Pancreas (tissue), 10 donors: Measurements from ENCODE around the gene RNF212B. TPM values are rescaled to one million over a fixed set of nuclear protein-coding genes. Genes with fewer than 3 reads are reported as not detected.

Source experiments
- ATAC-seq, 4 donors: fragments of 200-7000 bp; cut with Tn5 transposase; one replicate each; pipeline versions ENCODE4 v1.8.0 to v1.9.1; 2020; ENCODE audit warnings: mild to moderate bottlenecking in 4 of 4, moderate library complexity in 4 of 4
- DNase-seq, 6 donors: peaks; one replicate each; pipeline ENCODE4 v3.0.0-alpha.2; 2020
- FAIRE-seq: peaks from 2 replicates; lab custom pipeline; 2012; peaks lifted over from hg19 to GRCh38; lab: Jason Lieb, UNC
- H3K27ac ChIP-seq, 4 donors: fragments of 200-600 bp; sonication (generic); 1 replicate in 3 of 4; 2 replicates in 1 of 4; pipeline versions ENCODE4 v1.5.0 to v1.8.0; 2020
- H3K27me3 ChIP-seq, 4 donors: fragments of 200-600 bp; one replicate each; pipeline ENCODE4 v1.8.0; 2021
- H3K36me3 ChIP-seq, 3 donors: fragments of 200-600 bp; sonication (generic) in 1 of 3; one replicate each; pipeline versions ENCODE4 v1.5.0 to v1.8.0; 2020 to 2021
- H3K4me1 ChIP-seq, 3 donors: fragments of 200-600 bp; one replicate each; pipeline ENCODE4 v1.8.0; 2021
- H3K4me3 ChIP-seq, 4 donors: fragments of 200-600 bp; sonication (generic) in 2 of 4; one replicate each; pipeline versions ENCODE4 v1.5.0 to v1.8.0; 2020 to 2021
- H3K9me3 ChIP-seq, 4 donors: fragments of 200-600 bp; one replicate each; pipeline ENCODE4 v1.8.0; 2021
- WGBS, 2 donors: extraction: QIAGEN DNeasy Blood & Tissue Kit; methylation state at CpG; one replicate each; pipeline ENCODE4 v1.1.7; 2013; 5-methylcytosine and 5-hydroxymethylcytosine counted together
- intact Hi-C, 3 donors: fragments of 100-400 bp; cut with DNase I; formaldehyde crosslinking; loops; one replicate each; pipeline versions ENCODE4 v1.11.1 to v1.14.2; 2022
- polyA plus RNA-seq, 2 donors: library from polyadenylated mRNA; stranded (reverse); fragments of 200-250 nt; gene quantifications; one replicate each; pipeline ENCODE4 v1.2.3, GENCODE V29; 2013
- total RNA-seq, 6 donors: library from RNA; stranded (reverse); fragmentation: NEBNext Ultra II Directional in 4 of 6; extraction: Animal tissue kit (Norgen Biotek cat#: 25700) in 4 of 6; gene quantifications; one replicate each; pipeline versions ENCODE4 v1.2.1 to v1.2.4, GENCODE V29; 2021 to 2023
- TF ChIP-seq, protein P1 (sequence below), 4 donors: fragments of 200-600 bp; sonication (generic) in 3 of 4; IDR thresholded peaks; one replicate each; pipeline versions ENCODE4 v1.5.0 to v1.8.0; 2021; ENCODE audit warnings: antibody characterized with exemption in 4 of 4
- donor health status: healthy with polysubstance abuse.
- donor health status: DM: no; HTN: no; CAD: no; lungs with moderate emphysema.
- donor health status: DM: no; HTN: no; CAD: no.
- donor health status: control.
- donor health status: control.
- donor health status: Bipolar disorder and iron deficiency.
- donor health status: DM: yes; HTN: yes; CAD: no.
- donor health status: DM: no; HTN: no; CAD: no.
- donor health status: DM: no; HTN: no; CAD: no.
- donor health status: DM: yes; HTN: yes; CAD: no.

Gene RNF212B
- total and polyA plus RNA-seq, 8 donors: 0.12 to 0.29 TPM; not detected in 6

GRCh38 chr14:23321572-23322547 is 84.1 kb downstream of the RNF212B start:
- WGBS, 2 donors: 1% methylated on average over 44 to 63 of the region's 64 CpGs
- DNase-seq: peak; percentile 47 to 90 (median 70)
- H3K4me3 ChIP-seq: peak overlapping the region; percentile 76 to 90 (median 86)

More at GRCh38 chr14:23321572-23322547, 84.1 kb downstream of the RNF212B start:
- H3K27ac ChIP-seq: peak overlapping the region; percentile 86 to 95 (median 92)
- H3K36me3 ChIP-seq: peaks cover 0 to 26% (median 13%) of the 10 kb centered on the region in 3 donors
- H3K9me3 ChIP-seq: no peaks in the 10 kb centered on the region
- intact Hi-C loops: no loop called here
- no peak for FAIRE-seq
- ATAC-seq: peak; percentile 16 to 50 (median 38)
- H3K27me3 ChIP-seq: no peaks in the 10 kb centered on the region
- peaks cover 4 to 15% (median 9%) of the 10 kb centered on the region in 3 donors for H3K4me1 ChIP-seq
- TF ChIP-seq, protein P1, sequence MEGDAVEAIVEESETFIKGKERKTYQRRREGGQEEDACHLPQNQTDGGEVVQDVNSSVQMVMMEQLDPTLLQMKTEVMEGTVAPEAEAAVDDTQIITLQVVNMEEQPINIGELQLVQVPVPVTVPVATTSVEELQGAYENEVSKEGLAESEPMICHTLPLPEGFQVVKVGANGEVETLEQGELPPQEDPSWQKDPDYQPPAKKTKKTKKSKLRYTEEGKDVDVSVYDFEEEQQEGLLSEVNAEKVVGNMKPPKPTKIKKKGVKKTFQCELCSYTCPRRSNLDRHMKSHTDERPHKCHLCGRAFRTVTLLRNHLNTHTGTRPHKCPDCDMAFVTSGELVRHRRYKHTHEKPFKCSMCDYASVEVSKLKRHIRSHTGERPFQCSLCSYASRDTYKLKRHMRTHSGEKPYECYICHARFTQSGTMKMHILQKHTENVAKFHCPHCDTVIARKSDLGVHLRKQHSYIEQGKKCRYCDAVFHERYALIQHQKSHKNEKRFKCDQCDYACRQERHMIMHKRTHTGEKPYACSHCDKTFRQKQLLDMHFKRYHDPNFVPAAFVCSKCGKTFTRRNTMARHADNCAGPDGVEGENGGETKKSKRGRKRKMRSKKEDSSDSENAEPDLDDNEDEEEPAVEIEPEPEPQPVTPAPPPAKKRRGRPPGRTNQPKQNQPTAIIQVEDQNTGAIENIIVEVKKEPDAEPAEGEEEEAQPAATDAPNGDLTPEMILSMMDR (IDR thresholded peaks at IDR 0.05): no peak

Other genes starting within 250 kb of the RNF212B start
- 1 to 10 TPM; 4.3 to 7.5 (median 5.4) TPM for gene C14orf93, start 227.8 kb upstream of the RNF212B start, total RNA-seq
- 10 to 100 TPM in 1 of 2 donors, 1 to 10 TPM in 1; 8.3 to 11.3 TPM for gene C14orf93, start 227.8 kb upstream of the RNF212B start, polyA plus RNA-seq
- gene PSMB5, start 203.0 kb upstream of the RNF212B start, total RNA-seq: 10 to 100 TPM; 29.6 to 50.4 (median 45.9) TPM
- gene PSMB5, start 203.0 kb upstream of the RNF212B start, polyA plus RNA-seq: 10 to 100 TPM; 31.8 to 62.9 TPM
- not detected for gene PSMB11, start 195.7 kb upstream of the RNF212B start, total RNA-seq
- under 1 TPM in 1 of 2 donors, not detected in 1; 0.05 TPM for gene PSMB11, start 195.7 kb upstream of the RNF212B start, polyA plus RNA-seq
- 1 to 10 TPM in 5 of 6 donors, under 1 TPM in 1; 0.91 to 3.4 (median 1.3) TPM for gene CDH24, start 180.4 kb upstream of the RNF212B start, total RNA-seq
- gene CDH24, start 180.4 kb upstream of the RNF212B start, polyA plus RNA-seq: 10 to 100 TPM in 1 of 2 donors, 1 to 10 TPM in 1; 9.6 to 11.8 TPM
- 100 to 1,000 TPM in 1 of 6 donors, 10 to 100 TPM in 5; 43.1 to 106 (median 55.9) TPM for gene ACIN1, start 142.8 kb upstream of the RNF212B start, total RNA-seq
- 100 to 1,000 TPM; 134 to 152 TPM for gene ACIN1, start 142.8 kb upstream of the RNF212B start, polyA plus RNA-seq
- gene C14orf119, start 142.4 kb upstream of the RNF212B start, total RNA-seq: 10 to 100 TPM in 4 of 6 donors, 1 to 10 TPM in 2; 7.5 to 22.7 (median 13.6) TPM
- gene C14orf119, start 142.4 kb upstream of the RNF212B start, polyA plus RNA-seq: 10 to 100 TPM; 10.4 to 20.8 TPM
- gene CIROP, start 132.9 kb upstream of the RNF212B start, total RNA-seq: not detected
- gene CIROP, start 132.9 kb upstream of the RNF212B start, polyA plus RNA-seq: not detected
- not detected for gene CEBPE, start 118.7 kb upstream of the RNF212B start, total RNA-seq
- gene CEBPE, start 118.7 kb upstream of the RNF212B start, polyA plus RNA-seq: not detected
- gene SLC7A8, start 54.3 kb upstream of the RNF212B start, total RNA-seq: 10 to 100 TPM; 11.5 to 33.5 (median 23.2) TPM
- gene SLC7A8, start 54.3 kb upstream of the RNF212B start, polyA plus RNA-seq: 10 to 100 TPM; 36.3 to 70.8 TPM
- 10 to 100 TPM in 1 of 6 donors, 1 to 10 TPM in 5; 4.5 to 10.3 (median 6.0) TPM for gene HOMEZ, start 48.2 kb downstream of the RNF212B start, total RNA-seq
- gene HOMEZ, start 48.2 kb downstream of the RNF212B start, polyA plus RNA-seq: 1 to 10 TPM; 4.9 to 5.9 TPM
- gene PPP1R3E, start 64.9 kb downstream of the RNF212B start, total RNA-seq: 10 to 100 TPM in 2 of 6 donors, 1 to 10 TPM in 4; 4.1 to 12.8 (median 5.6) TPM
- 10 to 100 TPM; 18.0 to 25.9 TPM for gene PPP1R3E, start 64.9 kb downstream of the RNF212B start, polyA plus RNA-seq
- gene BCL2L2, start 68.9 kb downstream of the RNF212B start, total RNA-seq: 10 to 100 TPM; 24.8 to 29.7 (median 26.2) TPM
- gene BCL2L2, start 68.9 kb downstream of the RNF212B start, polyA plus RNA-seq: 10 to 100 TPM; 28.8 to 31.6 TPM
- gene PABPN1, start 83.5 kb downstream of the RNF212B start, total RNA-seq: 10 to 100 TPM; 32.6 to 82.2 (median 45.0) TPM
- 100 to 1,000 TPM; 154 to 166 TPM for gene PABPN1, start 83.5 kb downstream of the RNF212B start, polyA plus RNA-seq
- gene SLC22A17, start 115.0 kb downstream of the RNF212B start, total RNA-seq: 10 to 100 TPM in 4 of 6 donors, 1 to 10 TPM in 2; 6.4 to 19.6 (median 10.3) TPM
- gene SLC22A17, start 115.0 kb downstream of the RNF212B start, polyA plus RNA-seq: 10 to 100 TPM; 29.9 to 90.7 TPM
- gene EFS, start 127.2 kb downstream of the RNF212B start, total RNA-seq: 1 to 10 TPM in 2 of 6 donors, under 1 TPM in 4; 0.23 to 2.2 (median 0.71) TPM
- gene EFS, start 127.2 kb downstream of the RNF212B start, polyA plus RNA-seq: 1 to 10 TPM; 1.7 to 3.0 TPM
- gene IL25, start 134.9 kb downstream of the RNF212B start, total RNA-seq: not detected
- not detected for gene IL25, start 134.9 kb downstream of the RNF212B start, polyA plus RNA-seq
- gene CMTM5, start 139.1 kb downstream of the RNF212B start, total RNA-seq: under 1 TPM in 1 of 6 donors, not detected in 5; 0.25 TPM
- under 1 TPM; 0.16 to 0.53 TPM for gene CMTM5, start 139.1 kb downstream of the RNF212B start, polyA plus RNA-seq
- under 1 TPM in 4 of 6 donors, not detected in 2; 0.03 to 0.16 (median 0.05) TPM for gene MYH6, start 170.3 kb downstream of the RNF212B start, total RNA-seq
- gene MYH6, start 170.3 kb downstream of the RNF212B start, polyA plus RNA-seq: under 1 TPM; 0.56 to 0.72 TPM
- 1 to 10 TPM in 1 of 6 donors, under 1 TPM in 5; 0.19 to 6.3 (median 0.40) TPM for gene MYH7, start 197.7 kb downstream of the RNF212B start, total RNA-seq
- 1 to 10 TPM in 1 of 2 donors, under 1 TPM in 1; 0.34 to 1.1 TPM for gene MYH7, start 197.7 kb downstream of the RNF212B start, polyA plus RNA-seq
- gene NGDN, start 231.8 kb downstream of the RNF212B start, total RNA-seq: 10 to 100 TPM in 5 of 6 donors, 1 to 10 TPM in 1; 9.8 to 18.8 (median 15.4) TPM
- gene NGDN, start 231.8 kb downstream of the RNF212B start, polyA plus RNA-seq: 10 to 100 TPM; 18.3 to 33.7 TPM